Activated CD4-positive, CD25-positive, alpha-beta regulatory T cell treated with anti-CD3 and anti-CD28 coated beads, Interleukin-2, amount 50 U/mL, for 72 hours (primary cell): Measurements from ENCODE around the gene INTS4.
"Not testable (repeated sequence)": the region's sequence is repeated elsewhere in the genome, so short reads cannot be mapped to it uniquely, and the experiment has no call there.

Source experiments
- DNase-seq: peaks from one replicate; pipeline ENCODE4 v3.0.0; 2021

INTS4 gene

GRCh38 chr11:77874206-77874605, 120.3 kb downstream of the INTS4 start:
- no peak for DNase-seq

- DNase-seq = no peak
Measured at GRCh38 chr11:77873345-77873744, 121.1 kb downstream of the INTS4 start.

GRCh38 chr11:77871855-77872254, 122.6 kb downstream of the INTS4 start:
- no peak for DNase-seq

GRCh38 chr11:77868744-77869143, 125.7 kb downstream of the INTS4 start:
- no peak for DNase-seq

- no peak for DNase-seq
Measured at GRCh38 chr11:77866336-77866735, 128.1 kb downstream of the INTS4 start.

- no peak for DNase-seq
Measured at GRCh38 chr11:77865805-77866204, 128.7 kb downstream of the INTS4 start.

GRCh38 chr11:77861444-77861843, 133.0 kb downstream of the INTS4 start:
- not testable (repeated sequence) for DNase-seq

GRCh38 chr11:77857906-77858457, 136.5 kb downstream of the INTS4 start:
- not testable (repeated sequence) for DNase-seq

GRCh38 chr11:77854838-77855237, 139.6 kb downstream of the INTS4 start:
- no peak for DNase-seq

- no peak for DNase-seq
Measured at GRCh38 chr11:77851503-77851902, 143.0 kb downstream of the INTS4 start.

- not testable (repeated sequence) for DNase-seq
Measured at GRCh38 chr11:77843700-77844099, 150.8 kb downstream of the INTS4 start.

- DNase-seq = no peak
Measured at GRCh38 chr11:77842441-77843121, 151.9 kb downstream of the INTS4 start.

GRCh38 chr11:77833302-77833701, 161.2 kb downstream of the INTS4 start:
- no peak for DNase-seq

- no peak for DNase-seq
Measured at GRCh38 chr11:77828926-77829325, 165.5 kb downstream of the INTS4 start.
